HG02884 (cell line): ENCODE data around the gene ATP5PD.
"Not testable (repeated sequence)": the region's sequence is repeated elsewhere in the genome, so short reads cannot be mapped to it uniquely, and the experiment has no call there.

Experiments used
- ATAC-seq: cut with Tn5 transposase; IDR thresholded peaks from one replicate; pipeline ENCODE4 v1.9.1; 2021; ENCODE audit warnings: mild to moderate bottlenecking, moderate library complexity; ENCODE audit not compliant: unreplicated experiment

The ATP5PD gene

GRCh38 chr17:75077496-75078283 is 30.9 kb upstream of the ATP5PD start:
- no peak for ATAC-seq

GRCh38 chr17:75077072-75077495 is 30.3 kb upstream of the ATP5PD start:
- ATAC-seq: no peak

GRCh38 chr17:75075597-75076336 is 29.0 kb upstream of the ATP5PD start:
- ATAC-seq: no peak

DNA sequence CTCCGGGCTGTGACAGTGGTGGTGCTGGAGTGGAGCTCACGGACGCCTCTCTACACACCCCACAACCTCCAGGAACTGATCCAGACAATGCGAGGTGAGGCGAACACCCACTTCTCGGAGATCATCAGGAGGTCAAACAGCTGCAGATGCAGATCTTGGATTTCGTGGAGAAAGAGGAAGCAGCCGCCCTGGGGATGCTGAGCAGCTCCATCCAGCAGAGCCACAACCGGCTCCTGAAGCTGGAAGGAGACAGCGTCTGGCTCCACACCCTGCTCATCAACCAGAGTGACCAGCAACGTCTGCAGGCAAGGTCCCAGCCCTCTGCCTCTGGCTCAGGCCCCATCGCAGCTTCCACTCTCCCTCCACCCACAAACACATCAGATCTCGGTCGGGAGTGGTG is 27.8 kb upstream of the ATP5PD start:
- no peak for ATAC-seq

GRCh38 chr17:75073618-75074047 is 26.9 kb upstream of the ATP5PD start:
- ATAC-seq: no peak

GRCh38 chr17:75072909-75073308 is 26.1 kb upstream of the ATP5PD start:
- not testable (repeated sequence) for ATAC-seq

DNA sequence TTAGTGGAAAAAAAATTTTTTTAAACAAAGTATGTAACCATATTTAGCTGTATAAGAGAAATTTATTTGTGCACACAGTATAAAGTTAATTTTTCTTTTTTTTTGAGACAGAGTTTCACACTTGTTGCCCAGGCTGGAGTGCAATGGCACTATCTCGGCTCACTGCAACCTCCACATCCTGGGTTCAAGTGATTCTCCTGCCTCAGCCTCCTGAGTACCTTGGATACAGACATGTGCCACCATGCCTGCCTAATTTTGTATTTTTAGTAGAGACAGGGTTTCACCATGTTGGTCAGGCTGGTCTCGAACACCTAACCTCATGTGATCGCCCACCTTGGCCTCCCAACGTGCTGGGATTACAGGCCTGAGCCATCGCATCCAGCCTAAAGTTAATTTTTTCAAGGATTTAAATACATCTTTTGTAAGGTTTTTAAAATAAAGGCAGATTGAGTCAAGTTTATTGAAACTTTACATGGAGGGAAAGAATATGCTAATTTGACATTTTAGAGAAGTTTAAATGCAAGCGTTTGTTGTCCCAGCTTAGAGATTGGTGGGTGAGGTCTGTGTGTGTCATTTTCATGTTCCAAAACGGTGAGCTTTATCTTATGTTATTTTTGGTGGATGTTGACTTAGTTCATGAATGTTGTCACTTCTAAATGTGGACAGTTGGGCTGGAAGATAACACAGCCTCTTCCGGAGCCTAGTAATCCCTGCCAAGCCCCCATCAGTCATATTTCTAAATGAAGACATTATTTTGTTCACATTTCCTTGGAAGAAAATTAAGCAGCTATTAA is 24.9 kb upstream of the ATP5PD start:
- not testable (repeated sequence) for ATAC-seq

DNA sequence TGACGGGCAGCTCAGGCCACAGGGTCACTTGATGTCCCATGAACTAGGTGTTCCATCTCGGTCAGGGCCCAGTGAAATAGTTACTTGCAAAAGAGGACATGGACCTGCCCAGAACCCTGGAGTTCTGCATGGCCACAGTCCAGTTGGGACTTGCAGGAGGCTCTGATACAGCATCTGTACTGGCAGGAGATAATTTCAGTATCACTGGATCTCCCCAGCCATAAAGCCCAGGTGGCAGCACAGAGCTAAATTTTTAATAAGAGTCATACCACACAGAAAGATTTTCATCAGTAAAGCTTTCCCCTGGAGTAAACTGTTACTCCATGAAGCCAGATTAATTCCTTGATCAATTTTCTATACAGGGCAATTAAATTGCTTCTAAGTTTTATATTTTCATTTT is 23.0 kb upstream of the ATP5PD start:
- ATAC-seq: no peak

GRCh38 chr17:75068750-75069149 is 22.0 kb upstream of the ATP5PD start:
- no peak for ATAC-seq

GRCh38 chr17:75067856-75068255 is 21.1 kb upstream of the ATP5PD start:
- no peak for ATAC-seq

- ATAC-seq: no peak
Observed at GRCh38 chr17:75065562-75066151, 18.9 kb upstream of the ATP5PD start.

DNA sequence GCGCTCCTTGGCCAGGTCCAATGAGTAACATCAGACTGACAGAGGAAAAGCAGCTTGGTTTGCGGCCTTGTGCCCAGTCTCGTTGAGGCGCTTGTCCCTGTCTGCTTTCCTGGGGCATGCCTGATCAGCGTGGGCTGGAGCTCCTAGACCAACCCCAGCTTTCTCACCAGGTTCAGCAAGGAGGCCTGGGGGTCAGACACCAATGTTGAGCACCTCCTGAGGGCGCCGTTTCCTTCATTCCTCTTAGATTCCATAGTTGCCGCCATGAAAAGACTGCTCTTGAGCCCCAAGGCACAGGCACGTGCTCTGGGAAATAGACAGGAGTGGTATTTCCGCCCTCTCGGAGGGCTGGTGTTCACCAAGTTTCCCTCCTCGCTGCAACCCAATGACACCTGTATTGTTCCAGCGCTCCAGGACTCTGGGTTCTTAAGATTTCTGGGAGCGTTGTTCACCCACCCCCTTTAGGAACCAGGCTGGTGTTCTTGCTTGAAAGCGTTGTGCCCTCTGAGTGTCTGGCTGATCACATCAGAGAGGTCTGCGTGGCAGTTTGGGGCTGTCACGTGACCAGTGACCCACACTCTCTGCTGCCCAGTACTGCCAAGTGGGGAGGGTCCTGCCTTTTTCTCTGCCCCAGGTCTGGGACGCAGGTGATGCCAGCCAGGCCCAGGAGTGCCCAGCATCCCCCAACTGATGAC is 18.2 kb upstream of the ATP5PD start:
- ATAC-seq: no peak

DNA sequence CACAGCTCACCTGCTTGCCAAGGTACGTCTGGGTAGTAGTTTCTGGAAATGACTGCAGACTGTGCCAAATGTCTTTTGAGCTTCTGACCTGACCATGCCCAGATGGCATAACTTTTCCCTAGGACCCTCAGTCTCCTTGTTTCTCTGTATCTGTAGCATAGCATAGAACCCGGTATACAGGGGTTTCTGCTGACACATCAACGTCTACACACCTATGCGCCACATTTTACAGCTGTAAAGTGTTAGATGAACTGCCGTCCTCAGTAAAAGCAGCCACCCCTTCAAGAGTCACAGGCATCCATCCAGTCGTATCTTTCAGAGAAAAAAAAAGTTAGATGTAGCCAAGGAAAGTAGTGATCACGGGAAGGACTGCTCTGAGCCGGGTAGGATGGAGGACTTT is 17.7 kb upstream of the ATP5PD start:
- no peak for ATAC-seq

- no peak for ATAC-seq
Observed at GRCh38 chr17:75064040-75064439, 17.3 kb upstream of the ATP5PD start.

DNA sequence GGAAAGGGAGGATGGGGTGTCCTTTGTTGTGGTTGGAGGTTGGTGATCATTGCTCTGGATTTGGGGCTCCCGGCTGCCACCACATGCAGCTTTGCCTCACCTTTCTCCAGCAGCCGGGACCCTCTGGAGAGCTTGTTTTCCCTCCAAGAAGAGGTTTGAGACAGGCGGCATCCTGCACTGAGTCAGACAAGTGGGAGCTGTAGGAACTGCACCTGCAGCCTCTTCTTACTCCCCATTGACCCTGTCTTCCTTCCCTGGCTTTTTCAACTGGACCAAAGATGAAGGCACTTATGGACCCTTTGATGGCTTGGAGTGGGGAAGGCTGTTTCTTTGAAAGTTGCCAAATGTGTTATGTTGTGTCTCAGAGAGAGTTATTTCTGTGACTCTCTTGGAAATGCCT is 16.9 kb upstream of the ATP5PD start:
- no peak for ATAC-seq

GRCh38 chr17:75063201-75063600 is 16.4 kb upstream of the ATP5PD start:
- no peak for ATAC-seq

DNA sequence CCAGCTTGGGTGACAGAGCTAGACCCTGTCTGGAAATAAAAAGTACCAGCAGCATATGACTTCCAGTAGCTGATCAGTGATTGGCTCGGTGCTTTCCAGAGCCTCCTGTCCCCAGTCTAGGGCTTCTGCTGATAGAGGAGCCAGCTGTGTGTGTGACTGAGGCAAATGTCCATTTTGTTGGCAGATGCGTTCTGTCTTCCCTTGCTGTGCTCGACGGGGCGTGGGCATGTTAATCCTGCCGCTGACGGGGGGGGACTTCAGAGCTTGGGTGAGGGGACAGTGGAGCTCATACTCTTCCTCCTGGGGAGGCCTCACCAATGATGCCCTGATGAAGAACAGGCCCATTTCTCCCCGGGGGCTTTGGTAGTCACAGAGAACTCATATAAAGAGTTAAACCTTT is 14.8 kb upstream of the ATP5PD start:
- ATAC-seq: no peak

GRCh38 chr17:75061055-75061438 is 14.3 kb upstream of the ATP5PD start:
- no peak for ATAC-seq

- no peak for ATAC-seq
Observed at GRCh38 chr17:75060434-75061054, 13.8 kb upstream of the ATP5PD start.
